H54 (cell line): ENCODE results near the gene KPNA1.

ENCODE experiments used
- DNase-seq: peaks from one replicate; pipeline ENCODE4 v3.0.0; 2011; ENCODE audit warnings: low spot score, mixed read lengths; ENCODE audit not compliant: insufficient read length
- FAIRE-seq: peaks from 3 replicates; lab custom pipeline; 2011; peaks lifted over from hg19 to GRCh38; lab: Jason Lieb, UNC
- POLR2A ChIP-seq: IDR thresholded peaks from 2 replicates; pipeline ENCODE4 v1.6.1; 2011; ENCODE audit warnings: low read depth, mild to moderate bottlenecking, low read length

The KPNA1 gene

DNA sequence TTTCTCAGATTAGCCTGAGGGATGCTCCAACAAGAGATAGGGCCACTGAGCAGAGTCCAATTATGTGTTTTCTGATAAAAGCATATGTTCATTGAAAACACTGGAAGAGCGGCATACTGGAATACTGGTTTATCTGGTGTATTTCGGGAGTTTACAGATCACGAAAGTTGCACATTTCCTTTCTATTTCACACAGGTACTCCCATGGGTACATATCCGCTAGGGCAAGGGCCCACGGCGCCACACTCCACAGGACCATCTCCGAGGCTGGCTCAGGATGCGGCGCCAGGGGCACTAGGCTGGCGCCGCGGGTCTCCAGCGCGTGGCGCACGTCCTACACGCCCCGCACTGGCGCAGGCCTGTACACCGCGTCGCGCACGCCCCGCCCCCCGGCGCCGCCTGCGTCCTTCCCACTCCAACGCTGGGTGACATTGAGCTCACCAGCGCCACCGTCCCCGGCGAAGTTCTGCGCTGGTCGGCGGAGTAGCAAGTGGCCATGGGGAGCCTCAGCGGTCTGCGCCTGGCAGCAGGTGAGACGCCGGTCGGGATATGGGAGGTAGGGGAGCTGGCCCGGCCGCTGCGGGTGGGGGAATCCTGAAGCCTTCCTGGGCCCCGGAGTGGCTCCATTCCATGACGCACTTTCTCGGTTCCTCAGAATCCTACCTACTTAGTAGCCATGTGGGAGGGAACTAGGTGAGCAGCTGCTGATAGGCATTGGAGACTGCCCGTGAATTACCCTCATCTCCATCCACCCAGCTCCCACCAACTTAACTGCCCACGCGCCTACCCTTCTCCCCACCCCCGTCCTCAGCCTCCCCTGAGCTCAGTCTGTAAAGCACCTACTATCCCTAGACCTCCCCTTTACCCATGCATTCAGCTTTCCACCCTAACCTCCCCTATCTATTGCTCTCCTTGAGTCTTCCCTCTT is 130.7 kb downstream of the KPNA1 start, which contains the start of gene FAM162A:
TSS of gene FAM162A (plus strand) at position 412 of the 927 bp plus-strand sequence. CDS start at position 496, 84 bp downstream.
- FAIRE-seq (peak; percentile 91), DNase-seq (peak; percentile 80)
- TF ChIP-seq POLR2A = peak; percentile 80

DNA sequence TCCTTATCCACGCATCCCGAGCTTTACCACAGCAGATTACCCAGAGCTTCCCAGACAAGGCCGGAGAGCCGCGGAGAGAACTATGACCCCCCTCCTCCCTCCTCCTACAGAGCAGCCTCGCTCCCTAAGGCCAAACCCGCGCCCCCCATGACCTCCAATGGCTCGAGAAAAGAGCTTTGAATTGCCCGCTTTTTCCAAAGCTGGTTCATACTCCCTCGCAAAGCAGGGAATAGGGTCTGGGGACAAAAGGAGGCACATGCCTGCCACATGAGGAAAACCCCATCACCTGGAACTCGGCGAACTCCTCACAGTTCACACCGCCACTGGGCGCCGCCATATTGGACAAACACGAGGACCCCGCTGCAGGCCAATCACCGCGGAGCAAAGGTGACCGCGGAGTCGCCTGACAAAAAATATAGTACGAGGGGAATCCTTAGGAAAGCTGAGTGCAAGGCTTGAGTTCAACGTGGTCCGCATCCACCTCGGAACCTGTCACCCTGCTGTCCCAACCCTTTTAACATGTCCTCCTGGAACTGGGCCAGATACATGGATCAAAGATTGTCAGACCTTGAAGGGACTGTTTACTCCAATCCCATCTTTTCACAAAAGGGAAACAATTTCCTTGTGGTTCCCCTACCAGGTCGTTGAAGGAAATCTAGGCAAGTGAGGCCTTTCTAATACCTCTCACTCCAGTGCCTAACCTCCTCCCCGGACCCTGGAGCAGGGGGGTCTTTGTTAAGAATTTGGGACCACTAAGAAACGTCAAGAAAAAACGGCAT is 131.7 kb downstream of the KPNA1 start, which contains the start of gene MIX23:
TSS of gene MIX23 (minus strand) at position 344 of the 779 bp plus-strand sequence. CDS start at position 337, 7 bp downstream.
- DNase-seq (peak; percentile 69), FAIRE-seq (peak; percentile 88)
- peak; percentile 60 for TF ChIP-seq POLR2A

DNA sequence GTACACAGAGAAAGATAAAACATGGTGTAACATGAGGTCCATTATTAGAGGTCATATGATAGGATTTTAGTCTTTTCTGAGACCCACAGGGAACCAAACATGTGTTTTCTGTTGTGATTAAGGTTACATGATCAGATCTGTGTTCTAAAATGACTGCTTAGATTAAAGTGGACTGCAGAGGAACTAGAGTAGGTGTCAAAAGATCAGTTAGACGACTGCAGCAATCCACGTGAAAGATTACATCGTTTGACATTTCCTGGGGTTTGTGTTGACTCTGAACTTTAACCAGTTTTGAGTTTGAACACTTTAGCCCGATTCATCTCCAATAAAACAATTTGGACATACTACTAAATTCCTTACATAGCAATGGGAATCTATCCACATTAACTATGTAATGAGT is 136.8 kb downstream of the KPNA1 start:
- FAIRE-seq = no peak
- TF ChIP-seq POLR2A = no peak
- DNase-seq = no peak

DNA sequence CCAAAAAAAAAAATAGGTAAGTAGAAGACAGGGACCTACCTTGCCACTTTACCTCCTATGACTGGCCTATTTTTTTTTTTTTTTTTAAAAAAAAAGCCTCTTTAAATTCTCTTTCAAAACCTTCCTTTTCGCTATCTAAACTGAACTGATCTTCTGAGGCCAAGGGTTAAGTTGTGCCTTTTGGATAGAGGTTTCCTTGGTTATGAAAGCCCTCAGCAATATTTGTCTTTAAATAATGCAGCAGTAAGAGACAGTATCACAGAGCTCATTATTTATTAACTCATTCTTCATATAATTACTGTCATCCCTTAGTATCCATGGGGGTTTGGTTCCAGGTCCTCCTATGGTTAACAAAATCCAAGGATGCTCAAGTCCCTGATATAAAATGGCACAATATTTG is 140.7 kb downstream of the KPNA1 start:
- FAIRE-seq (no peak), DNase-seq (no peak)
- TF ChIP-seq POLR2A = no peak
